OCI-LY1 (cell line): Measurements from ENCODE around the gene FCER1A.

Experiments
- CTCF ChIP-seq: fragments of 200-600 bp; sonication (generic), shearing (Covaris generic); IDR thresholded peaks from 2 replicates; pipeline ENCODE4 v1.5.1; 2017; ENCODE audit warnings: mild to moderate bottlenecking, antibody characterized with exemption, low read length, moderate library complexity, mixed read lengths
- EZH2 ChIP-seq: fragments of 200-600 bp; sonication (generic), shearing (Covaris generic); IDR thresholded peaks from 2 replicates; pipeline ENCODE4 v1.8.0; 2017; ENCODE audit warnings: borderline replicate concordance, mixed run types, mild to moderate bottlenecking, antibody characterized with exemption, low read length, moderate library complexity, mixed read lengths

GRCh38 chr1:159341736-159342135 lies 39.6 kb downstream of the FCER1A start:
- TF ChIP-seq CTCF (no peak), EZH2 (no peak)
